MCF 10A (cell line): ENCODE results near the gene TMEM72. TPM values are rescaled to one million over a fixed set of nuclear protein-coding genes. Genes with fewer than 3 reads are reported as not detected.

Experiments
- BruUV-seq: library from RNA; stranded (reverse); fragments of 400-500 nt; replicated peaks from 2 replicates; lab custom pipeline; 2021; lab: Mats Ljungman, UMichigan
- CTCF ChIA-PET: fragments of 300-600 bp; sonication (Branson Sonifier 250); formaldehyde crosslinking; extraction: SDS; loops from one replicate; lab custom pipeline; 2021; ENCODE audit warnings: antibody characterized with exemption, inconsistent platforms; lab: Yijun Ruan, JAX
- POLR2A ChIA-PET: fragments of 300-600, 350-650 bp; sonication (Branson Sonifier 250); formaldehyde crosslinking; extraction: SDS; loops from one replicate; lab custom pipeline; 2020; ENCODE audit warnings: antibody characterized with exemption, inconsistent platforms; lab: Yijun Ruan, JAX
- DNase-seq: peaks from one replicate; pipeline ENCODE4 v3.0.0-alpha.2; 2018; ENCODE audit not compliant: unreplicated experiment
- H3K27ac Mint-ChIP-seq: one replicate; pipeline ENCODE4 v1.8.0; 2022; ENCODE audit warnings: mild to moderate bottlenecking, low read depth, mixed read lengths; ENCODE audit not compliant: unreplicated experiment
- H3K27me3 Mint-ChIP-seq: one replicate; pipeline ENCODE4 v1.8.0; 2022; ENCODE audit warnings: mixed read lengths; ENCODE audit not compliant: insufficient read depth, unreplicated experiment
- H3K36me3 Mint-ChIP-seq: one replicate; pipeline ENCODE4 v1.8.0; 2022; ENCODE audit warnings: mild to moderate bottlenecking, moderate library complexity, mixed read lengths; ENCODE audit not compliant: insufficient read depth, unreplicated experiment
- H3K4me1 Mint-ChIP-seq: one replicate; pipeline ENCODE4 v1.8.0; 2022; ENCODE audit warnings: mixed read lengths; ENCODE audit not compliant: insufficient read depth, unreplicated experiment
- H3K4me3 Mint-ChIP-seq: one replicate; pipeline ENCODE4 v1.8.0; 2022; ENCODE audit warnings: mild to moderate bottlenecking, moderate library complexity, mixed read lengths; ENCODE audit not compliant: unreplicated experiment
- H3K9me3 Mint-ChIP-seq: one replicate; pipeline ENCODE4 v1.8.0; 2022; ENCODE audit warnings: mixed read lengths; ENCODE audit not compliant: unreplicated experiment
- intact Hi-C: fragments of 100-400 bp; cut with micrococcal nuclease; formaldehyde crosslinking; loops from 2 replicates; pipeline ENCODE4 v1.14.1; 2022
- total RNA-seq: library from RNA; stranded (reverse); gene quantifications from 2 replicates; pipeline ENCODE4 v1.2.3, GENCODE V29; 2022
- TF ChIP-seq, protein P1 (sequence below): fragments of 200-600 bp; IDR thresholded peaks from one replicate; pipeline ENCODE4 v1.8.0; 2022; ENCODE audit warnings: antibody characterized with exemption, mild to moderate bottlenecking; ENCODE audit not compliant: unreplicated experiment

The TMEM72 gene
- total RNA-seq, 1 experiment from 2014 or later: not detected

DNA sequence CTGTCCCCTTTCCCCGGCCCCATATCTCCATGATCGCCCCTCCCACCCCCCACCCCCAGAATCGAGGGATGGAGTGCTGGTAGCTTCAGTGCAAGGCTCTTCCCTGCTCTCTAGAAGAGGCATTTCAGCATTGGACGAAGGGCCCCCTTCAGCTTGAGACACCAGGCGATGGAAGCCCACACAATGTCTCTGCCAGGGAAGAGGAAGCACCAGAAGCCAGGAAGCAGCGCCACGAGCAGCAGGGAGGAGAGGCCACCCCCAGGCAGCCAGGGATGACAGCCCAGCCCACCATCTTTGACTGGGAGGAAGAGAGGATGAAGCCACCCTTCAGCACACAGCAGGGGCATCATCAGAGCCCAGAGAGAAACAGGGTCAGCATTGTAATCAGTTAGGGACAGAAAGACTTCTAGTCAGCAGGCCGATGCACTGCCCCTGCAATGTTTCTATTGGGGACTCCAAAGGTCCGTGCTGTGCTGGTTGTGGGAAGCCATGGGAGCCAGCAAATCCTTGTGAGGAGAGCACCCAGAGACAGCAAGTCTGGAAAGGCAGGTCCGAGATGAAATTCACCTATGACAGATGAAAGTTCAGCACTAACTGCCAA is 15.7 kb downstream of the TMEM72 start:
- intact Hi-C loops: no loop called here
- peaks cover 6% of the 10 kb centered on the region for H3K9me3 Mint-ChIP-seq

DNA sequence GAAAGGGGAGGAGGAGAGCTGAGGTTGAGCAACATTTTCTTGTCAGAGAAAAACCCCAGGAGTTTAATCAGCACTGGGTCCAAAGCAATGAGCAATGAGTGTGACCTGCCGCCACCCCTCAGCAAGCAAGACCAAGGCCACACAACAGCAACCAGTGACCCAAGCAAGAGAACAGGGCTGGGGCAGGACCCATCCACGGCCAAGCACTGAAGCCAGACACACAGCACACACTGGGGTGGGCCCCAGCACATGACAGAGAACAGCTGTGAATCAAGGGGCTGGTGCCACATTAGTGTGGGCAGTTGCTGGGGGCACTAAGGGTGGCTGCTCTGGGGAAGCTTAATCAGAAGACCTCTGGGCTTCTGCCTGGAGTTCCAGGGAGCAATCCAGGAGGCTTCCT is 16.2 kb downstream of the TMEM72 start:
- Mint-ChIP-seq H3K27ac (no peak overlapping the region), H3K36me3 (no peaks in the 10 kb centered on the region), H3K27me3 (peaks cover 30% of the 10 kb centered on the region), H3K4me1 (no peaks in the 10 kb centered on the region), H3K9me3 (peaks cover 6% of the 10 kb centered on the region), H3K4me3 (no peak overlapping the region)
- TF ChIP-seq, protein P1, sequence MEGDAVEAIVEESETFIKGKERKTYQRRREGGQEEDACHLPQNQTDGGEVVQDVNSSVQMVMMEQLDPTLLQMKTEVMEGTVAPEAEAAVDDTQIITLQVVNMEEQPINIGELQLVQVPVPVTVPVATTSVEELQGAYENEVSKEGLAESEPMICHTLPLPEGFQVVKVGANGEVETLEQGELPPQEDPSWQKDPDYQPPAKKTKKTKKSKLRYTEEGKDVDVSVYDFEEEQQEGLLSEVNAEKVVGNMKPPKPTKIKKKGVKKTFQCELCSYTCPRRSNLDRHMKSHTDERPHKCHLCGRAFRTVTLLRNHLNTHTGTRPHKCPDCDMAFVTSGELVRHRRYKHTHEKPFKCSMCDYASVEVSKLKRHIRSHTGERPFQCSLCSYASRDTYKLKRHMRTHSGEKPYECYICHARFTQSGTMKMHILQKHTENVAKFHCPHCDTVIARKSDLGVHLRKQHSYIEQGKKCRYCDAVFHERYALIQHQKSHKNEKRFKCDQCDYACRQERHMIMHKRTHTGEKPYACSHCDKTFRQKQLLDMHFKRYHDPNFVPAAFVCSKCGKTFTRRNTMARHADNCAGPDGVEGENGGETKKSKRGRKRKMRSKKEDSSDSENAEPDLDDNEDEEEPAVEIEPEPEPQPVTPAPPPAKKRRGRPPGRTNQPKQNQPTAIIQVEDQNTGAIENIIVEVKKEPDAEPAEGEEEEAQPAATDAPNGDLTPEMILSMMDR: no peak
- intact Hi-C loops: no loop called here
- DNase-seq: peak; percentile 54
- no TSS peak for BruUV-seq
- CTCF ChIA-PET: no interaction called here
- POLR2A ChIA-PET: no interaction called here

More for the DNA sequence above, 15.7 kb downstream of the TMEM72 start:
- no peak for DNase-seq
- no TSS peak for BruUV-seq
- TF ChIP-seq, protein P1: no peak
- Mint-ChIP-seq H3K4me3 (no peak overlapping the region), H3K27me3 (peaks cover 30% of the 10 kb centered on the region), H3K4me1 (no peaks in the 10 kb centered on the region), H3K36me3 (no peaks in the 10 kb centered on the region), H3K27ac (no peak overlapping the region)
- ChIA-PET POLR2A (no interaction called here), CTCF (no interaction called here)

DNA sequence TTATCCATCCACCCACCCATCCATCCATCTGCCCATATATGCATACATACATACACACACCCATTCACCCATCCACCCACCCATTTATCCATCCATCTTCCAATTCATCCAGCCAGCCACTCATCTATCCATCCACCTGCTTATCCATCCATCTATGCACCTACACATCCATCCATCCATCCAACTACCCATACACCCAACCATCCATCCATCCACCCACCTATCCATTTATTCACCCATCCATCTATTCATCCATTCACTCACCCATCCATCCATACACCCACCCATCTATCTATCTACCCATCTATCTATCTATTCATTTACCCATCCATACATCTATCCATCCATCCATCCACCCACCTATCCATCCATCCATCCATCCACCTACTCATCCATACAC is 17.3 kb downstream of the TMEM72 start:
- Mint-ChIP-seq H3K4me1 (no peaks in the 10 kb centered on the region), H3K27ac (no peak overlapping the region), H3K36me3 (no peaks in the 10 kb centered on the region), H3K4me3 (no peak overlapping the region), H3K27me3 (peaks cover 30% of the 10 kb centered on the region), H3K9me3 (peaks cover 6% of the 10 kb centered on the region)
- TF ChIP-seq, protein P1: no peak
- intact Hi-C loops: no loop called here
- CTCF ChIA-PET: interaction anchor here (0.6 to 1.0 kb wide), 6 partner anchors 16 to 1255 kb away, joined by 3 to 5 read pairs (median 3); no protein-coding TSS in a partner anchor
- DNase-seq: no peak
- POLR2A ChIA-PET: no interaction called here
- BruUV-seq: no TSS peak

DNA sequence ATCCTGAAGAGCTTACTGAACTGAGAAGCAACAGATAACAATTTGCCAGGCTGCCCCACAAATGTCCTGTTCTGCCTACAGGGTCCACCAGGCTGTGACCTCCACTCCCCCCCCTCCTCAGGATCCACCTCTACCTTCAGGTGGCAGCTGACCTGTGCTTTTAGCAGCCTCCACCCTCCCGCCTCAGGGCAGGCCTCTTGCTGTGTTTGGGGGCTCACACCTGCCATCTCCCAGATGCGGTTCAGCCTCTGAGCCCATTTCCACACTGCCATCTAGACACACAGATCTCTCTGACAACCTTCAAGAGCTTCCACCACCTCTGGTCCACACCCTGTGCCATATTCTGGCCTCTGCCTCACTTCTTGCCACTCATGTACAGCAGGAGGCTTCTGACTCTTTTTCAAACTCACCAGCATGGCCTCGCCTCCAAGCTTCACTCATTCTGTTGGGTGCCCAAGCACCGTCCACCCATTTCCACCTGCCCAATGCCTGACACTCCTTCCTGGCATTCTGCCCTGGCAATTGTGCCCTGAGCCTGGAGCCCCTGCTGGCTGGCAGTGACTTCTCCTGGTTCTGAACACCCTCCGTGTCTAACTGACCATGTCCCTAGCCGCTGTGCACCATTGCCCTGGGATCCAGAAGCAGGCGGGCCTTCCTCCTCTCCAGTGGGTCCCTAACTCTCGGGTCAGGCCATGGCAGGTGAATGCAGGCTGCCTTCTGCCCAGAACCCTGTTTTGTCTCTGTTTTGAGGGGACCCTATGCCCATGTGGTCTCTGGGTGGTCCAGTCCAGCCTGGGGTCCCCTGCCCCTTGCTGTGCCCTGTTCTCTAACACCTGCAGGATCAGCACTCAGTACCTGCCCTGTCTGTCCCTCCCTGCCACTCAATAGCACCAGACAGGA is 18.5 kb downstream of the TMEM72 start:
- H3K27ac Mint-ChIP-seq: no peak overlapping the region
- CTCF ChIA-PET: interaction anchor here (0.7 to 0.8 kb wide), 3 partner anchors 21 to 1256 kb away, joined by 3 to 5 read pairs (median 3); no protein-coding TSS in a partner anchor
- POLR2A ChIA-PET: no interaction called here
- peaks cover 6% of the 10 kb centered on the region for H3K9me3 Mint-ChIP-seq
- H3K36me3 Mint-ChIP-seq: no peaks in the 10 kb centered on the region
- peaks cover 18% of the 10 kb centered on the region for H3K27me3 Mint-ChIP-seq
- H3K4me3 Mint-ChIP-seq: no peak overlapping the region
- no TSS peak for BruUV-seq
- H3K4me1 Mint-ChIP-seq: no peaks in the 10 kb centered on the region
- no peak for DNase-seq
- intact Hi-C loops: loop anchor here (10.0 kb wide), 1 partner anchor 305 kb away; no protein-coding TSS in a partner anchor
- TF ChIP-seq, protein P1: no peak
